HEK293T (cell line): Measurements from ENCODE around the gene TRIM26.

Experiments used
- ARNT ChIP-seq: fragments of 450-650 bp; IDR thresholded peaks from 2 replicates; pipeline ENCODE4 v1.6.1; 2017; ENCODE audit warnings: mild to moderate bottlenecking
- BHLHE40 ChIP-seq: fragments of 450-650 bp; IDR thresholded peaks from 2 replicates; pipeline ENCODE4 v1.6.1; 2016; ENCODE audit warnings: mild to moderate bottlenecking, moderate library complexity, borderline replicate concordance
- CTBP1 ChIP-seq: fragments of 450-650 bp; IDR thresholded peaks from 2 replicates; pipeline ENCODE4 v1.6.1; 2016; ENCODE audit warnings: borderline replicate concordance
- FOXA1 ChIP-seq: fragments of 450-650 bp; IDR thresholded peaks from 2 replicates; pipeline ENCODE4 v1.6.1; 2016; ENCODE audit warnings: mild to moderate bottlenecking
- FOXK2 ChIP-seq: fragments of 450-650 bp; IDR thresholded peaks from 2 replicates; pipeline ENCODE4 v1.6.1; 2016; ENCODE audit warnings: mild to moderate bottlenecking
- FOXM1 ChIP-seq: fragments of 450-650 bp; IDR thresholded peaks from 2 replicates; pipeline ENCODE4 v1.6.1; 2017; ENCODE audit warnings: mild to moderate bottlenecking, borderline replicate concordance
- HDGF ChIP-seq: fragments of 450-650 bp; IDR thresholded peaks from 2 replicates; pipeline ENCODE4 v1.6.1; 2017; ENCODE audit warnings: antibody characterized with exemption, borderline replicate concordance
- L3MBTL2 ChIP-seq: fragments of 450-650 bp; conservative IDR thresholded peaks from 2 replicates; pipeline ENCODE4 v1.6.1; 2016; ENCODE audit warnings: mild to moderate bottlenecking
- NFRKB ChIP-seq: fragments of 450-650 bp; IDR thresholded peaks from 2 replicates; pipeline ENCODE4 v1.6.1; 2016; ENCODE audit warnings: mild to moderate bottlenecking, moderate library complexity
- PKNOX1 ChIP-seq: fragments of 450-650 bp; IDR thresholded peaks from 2 replicates; pipeline ENCODE4 v1.6.1; 2016
- SP1 ChIP-seq: fragments of 450-650 bp; IDR thresholded peaks from 2 replicates; pipeline ENCODE4 v1.6.1; 2017
- TARDBP ChIP-seq: fragments of 450-650 bp; IDR thresholded peaks from 2 replicates; pipeline ENCODE4 v1.6.1; 2016

GRCh38 chr6:30231067-30231466, 17.9 kb upstream of the TRIM26 start:
- TF ChIP-seq BHLHE40 (no peak), ARNT (no peak), FOXK2 (no peak), L3MBTL2 (no peak), NFRKB (no peak), SP1 (no peak), TARDBP (no peak), PKNOX1 (no peak), HDGF (no peak), CTBP1 (no peak), FOXM1 (no peak), FOXA1 (no peak)
